BLaER1 (cell line): ENCODE results near the gene PTPRN2.

Experiments
- H3K27ac ChIP-seq: shearing (Covaris generic); formaldehyde crosslinking; 2 replicates; pipeline ENCODE4 v1.8.1; 2022
- H3K27me3 ChIP-seq: shearing (Covaris generic); formaldehyde crosslinking; 2 replicates; pipeline ENCODE4 v1.8.1; 2022
- H3K36me3 ChIP-seq: shearing (Covaris generic); formaldehyde crosslinking; 2 replicates; pipeline ENCODE4 v1.8.1; 2022
- H3K4me1 ChIP-seq: shearing (Covaris generic); formaldehyde crosslinking; 2 replicates; pipeline ENCODE4 v1.8.1; 2022
- H3K4me2 ChIP-seq: shearing (Covaris generic); formaldehyde crosslinking; 2 replicates; pipeline ENCODE4 v1.8.1; 2022
- H3K4me3 ChIP-seq: shearing (Covaris generic); formaldehyde crosslinking; 2 replicates; pipeline ENCODE4 v1.8.1; 2022
- H3K9ac ChIP-seq: shearing (Covaris generic); formaldehyde crosslinking; 2 replicates; pipeline ENCODE4 v1.8.1; 2022
- H3K9me3 ChIP-seq: shearing (Covaris generic); formaldehyde crosslinking; 2 replicates; pipeline ENCODE4 v1.8.1; 2022
- H4K20me1 ChIP-seq: shearing (Covaris generic); formaldehyde crosslinking; 2 replicates; pipeline ENCODE4 v1.8.1; 2022
- Cebpa-rat ChIP-seq: shearing (Covaris generic); IDR thresholded peaks from 2 replicates; pipeline ENCODE4 v1.8.1; 2022

The PTPRN2 gene

DNA sequence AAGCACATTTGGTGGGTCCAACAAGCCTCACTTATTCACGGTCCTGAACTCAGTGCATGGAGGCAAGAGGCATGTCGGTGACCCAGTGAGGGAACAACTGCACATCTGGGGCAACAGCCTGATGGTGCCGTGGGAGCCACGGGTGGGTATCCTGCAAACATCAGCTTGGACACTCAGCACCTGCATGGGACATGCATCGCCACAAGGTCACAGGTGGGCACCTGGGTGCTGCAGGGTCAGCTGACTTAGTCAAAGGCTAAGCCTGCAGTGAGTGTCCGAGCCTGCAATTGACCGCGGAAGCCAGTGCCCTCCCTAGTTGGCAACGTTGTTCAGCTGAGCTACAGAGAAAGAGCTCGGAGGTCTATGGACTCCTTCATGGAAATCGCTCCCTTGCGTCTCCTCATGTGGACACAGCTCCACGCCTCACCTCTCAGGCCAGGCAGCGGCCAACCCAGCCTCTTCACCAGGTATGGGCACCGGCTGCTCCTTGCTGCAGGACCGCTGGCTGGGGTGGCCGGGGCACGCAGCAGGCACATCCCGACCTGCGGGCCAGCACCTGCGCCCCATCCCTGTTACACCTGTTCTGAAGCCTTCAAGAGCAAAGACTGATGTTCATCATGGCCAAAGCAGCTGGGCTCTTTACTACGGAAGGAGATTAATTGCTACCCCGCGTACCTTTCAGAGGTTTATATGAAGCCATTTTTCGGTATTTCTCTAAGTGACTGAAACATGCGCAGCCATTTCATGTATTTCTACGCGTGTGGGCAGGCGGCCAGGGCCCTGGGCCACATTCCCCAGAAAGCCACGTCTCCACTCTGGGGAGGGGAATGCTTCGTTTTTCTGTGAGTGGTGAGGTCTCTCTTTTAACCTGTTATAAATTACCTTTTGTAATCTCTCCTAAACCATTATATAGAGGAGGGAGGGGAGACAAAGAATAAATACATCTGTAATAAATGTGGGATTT, 870.1 kb downstream of the PTPRN2 start:
- no peak overlapping the region for H3K27ac ChIP-seq
- H3K36me3 ChIP-seq = no peaks in the 10 kb centered on the region
- no peak overlapping the region for H3K4me3 ChIP-seq
- H3K27me3 ChIP-seq = no peaks in the 10 kb centered on the region
- H3K4me2 ChIP-seq = no peak overlapping the region
- H4K20me1 ChIP-seq = no peaks in the 10 kb centered on the region
- H3K9ac ChIP-seq = no peak overlapping the region
- TF ChIP-seq Cebpa-rat = no peak
- no peaks in the 10 kb centered on the region for H3K9me3 ChIP-seq
- no peaks in the 10 kb centered on the region for H3K4me1 ChIP-seq

DNA sequence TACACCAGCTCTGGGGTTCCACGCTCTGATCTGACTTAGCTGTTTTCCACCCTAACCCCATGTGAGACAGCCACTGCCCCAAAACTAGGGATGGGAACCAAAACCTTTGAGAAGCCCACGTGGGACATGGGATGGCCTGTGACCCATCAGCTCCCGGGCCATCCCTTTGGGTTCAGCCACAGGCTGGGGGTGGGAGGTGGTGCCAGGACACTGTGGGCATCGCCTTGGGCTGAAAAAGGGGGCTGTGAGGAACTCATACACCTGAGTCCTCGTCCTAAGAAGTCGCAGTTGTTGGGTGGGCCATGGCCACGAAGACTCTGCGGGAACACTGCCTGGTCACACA, 871.7 kb downstream of the PTPRN2 start:
- H3K27ac ChIP-seq = no peak overlapping the region
- H3K4me1 ChIP-seq = no peaks in the 10 kb centered on the region
- H3K36me3 ChIP-seq = no peaks in the 10 kb centered on the region
- H3K4me2 ChIP-seq = no peak overlapping the region
- H3K9ac ChIP-seq = no peak overlapping the region
- no peaks in the 10 kb centered on the region for H3K27me3 ChIP-seq
- H3K9me3 ChIP-seq = no peaks in the 10 kb centered on the region
- no peak overlapping the region for H3K4me3 ChIP-seq
- H4K20me1 ChIP-seq = no peaks in the 10 kb centered on the region
- TF ChIP-seq Cebpa-rat = no peak

DNA sequence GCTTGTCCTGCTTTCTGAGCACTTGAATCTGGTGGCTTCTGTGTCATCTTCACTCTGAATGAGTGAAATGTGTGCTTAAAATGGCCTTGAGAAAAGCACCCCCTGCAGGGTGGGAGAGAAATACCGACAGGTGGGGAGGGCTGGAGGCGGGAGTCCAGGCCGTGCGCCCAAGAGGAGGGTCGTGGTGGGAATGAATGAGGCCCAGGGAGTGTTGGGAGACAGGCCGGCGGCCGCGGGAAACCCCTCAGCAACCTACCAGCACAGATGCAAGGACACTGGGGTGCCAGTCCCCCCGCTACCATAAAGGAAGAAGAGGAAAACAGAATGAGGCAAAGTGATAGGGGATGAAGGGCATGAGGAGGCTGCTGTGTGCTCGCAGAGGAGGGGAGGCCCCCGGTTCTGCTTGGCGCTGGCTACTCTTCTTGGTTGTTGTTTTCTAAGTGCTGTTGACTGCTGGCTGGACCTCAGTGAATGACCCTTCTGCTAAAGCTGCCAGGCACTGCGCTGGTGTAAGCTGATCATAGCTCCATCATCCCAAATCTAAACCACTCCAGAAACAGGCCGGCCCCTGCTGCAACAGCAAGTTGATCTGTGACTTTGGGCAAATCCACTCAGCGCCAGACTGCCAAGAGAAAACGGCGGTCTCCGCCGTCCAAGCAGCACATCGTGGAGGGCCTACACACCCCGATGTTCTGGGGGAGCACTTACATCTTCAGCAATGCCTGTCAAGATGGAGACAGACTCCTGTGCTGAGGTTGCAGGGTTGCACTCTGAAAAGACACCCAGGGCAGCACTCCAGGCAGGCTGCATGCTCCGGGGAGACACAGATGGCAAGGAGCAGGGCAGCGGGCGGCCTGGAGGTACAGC, 872.3 kb downstream of the PTPRN2 start:
- no peak overlapping the region for H3K4me3 ChIP-seq
- H4K20me1 ChIP-seq = no peaks in the 10 kb centered on the region
- H3K36me3 ChIP-seq = no peaks in the 10 kb centered on the region
- no peak for TF ChIP-seq Cebpa-rat
- H3K4me2 ChIP-seq = no peak overlapping the region
- no peak overlapping the region for H3K9ac ChIP-seq
- no peaks in the 10 kb centered on the region for H3K4me1 ChIP-seq
- no peaks in the 10 kb centered on the region for H3K27me3 ChIP-seq
- H3K27ac ChIP-seq = no peak overlapping the region
- H3K9me3 ChIP-seq = no peaks in the 10 kb centered on the region

DNA sequence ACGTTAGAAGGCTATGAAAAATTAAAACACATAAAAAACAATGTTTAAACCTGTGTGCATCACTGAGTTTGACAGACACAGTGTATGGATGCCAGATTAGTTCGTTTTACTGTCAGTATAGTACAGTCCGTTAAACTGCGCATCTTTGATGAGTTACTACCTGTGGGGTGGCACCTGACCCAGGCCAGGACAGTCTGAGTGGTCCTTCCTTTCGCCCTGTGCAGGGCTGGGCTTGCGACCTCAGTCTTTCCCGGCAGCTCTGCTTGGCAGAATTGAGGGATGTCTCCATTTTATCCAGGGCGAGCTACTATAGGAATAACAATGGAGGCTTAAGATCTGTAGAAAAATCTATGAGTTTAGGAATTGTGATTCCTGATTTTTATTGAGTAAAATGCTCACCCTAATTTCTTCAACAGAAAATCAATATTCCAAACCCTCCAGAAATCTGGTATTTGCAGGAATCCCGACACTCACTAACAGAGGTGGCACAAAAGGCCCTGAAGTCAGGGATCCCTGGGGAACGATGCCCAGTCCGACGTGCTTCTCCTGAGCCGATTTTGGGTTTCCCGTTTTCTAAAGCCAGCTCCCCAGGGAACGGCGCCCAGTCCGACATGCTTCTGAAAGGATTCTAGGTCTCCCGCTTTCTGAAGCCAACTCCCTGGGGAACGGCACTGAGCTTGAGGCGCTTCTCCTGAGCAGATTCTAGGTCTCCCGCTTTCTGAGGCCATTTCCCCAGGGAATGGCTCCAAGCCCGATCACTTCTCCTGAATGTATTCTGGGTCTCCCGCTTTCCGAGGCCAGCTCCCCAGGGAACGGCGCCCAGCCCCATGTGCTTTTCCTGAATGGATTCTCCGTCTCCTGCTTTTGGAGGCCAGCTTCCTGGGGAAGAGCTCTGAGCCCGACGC, 873.2 kb downstream of the PTPRN2 start:
- H3K4me2 ChIP-seq = no peak overlapping the region
- no peak overlapping the region for H3K4me3 ChIP-seq
- H4K20me1 ChIP-seq = no peaks in the 10 kb centered on the region
- H3K36me3 ChIP-seq = no peaks in the 10 kb centered on the region
- H3K9ac ChIP-seq = no peak overlapping the region
- H3K27ac ChIP-seq = no peak overlapping the region
- TF ChIP-seq Cebpa-rat = no peak
- H3K27me3 ChIP-seq = no peaks in the 10 kb centered on the region
- no peaks in the 10 kb centered on the region for H3K4me1 ChIP-seq
- no peaks in the 10 kb centered on the region for H3K9me3 ChIP-seq

DNA sequence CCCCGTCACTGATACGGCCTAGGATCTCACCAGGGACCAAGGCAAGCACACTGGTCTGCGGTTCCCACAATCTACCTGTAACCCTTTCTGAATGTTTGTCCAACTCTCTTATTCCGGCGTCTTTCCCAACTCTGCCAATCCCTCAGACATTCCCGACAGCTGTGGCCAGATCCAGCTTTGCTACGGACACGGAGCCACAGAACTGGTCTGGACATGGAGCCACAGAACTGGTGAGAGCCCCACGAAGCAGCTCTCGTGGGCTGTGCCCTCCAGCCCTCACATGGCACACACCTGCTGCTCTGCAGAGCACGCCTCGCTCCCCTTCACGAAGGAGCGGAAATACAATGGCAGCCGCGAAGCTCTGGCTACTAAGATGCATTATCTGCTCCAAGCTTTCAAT, 874.0 kb downstream of the PTPRN2 start:
- Histone ChIP-seq H3K4me2 (no peak overlapping the region), H3K36me3 (no peaks in the 10 kb centered on the region), H3K9ac (no peak overlapping the region), H4K20me1 (no peaks in the 10 kb centered on the region), H3K4me3 (no peak overlapping the region), H3K9me3 (no peaks in the 10 kb centered on the region), H3K27me3 (no peaks in the 10 kb centered on the region), H3K27ac (no peak overlapping the region), H3K4me1 (no peaks in the 10 kb centered on the region)
- TF ChIP-seq Cebpa-rat = no peak

GRCh38 chr7:157712666-157713235, 874.9 kb downstream of the PTPRN2 start:
- no peak for TF ChIP-seq Cebpa-rat
- no peak overlapping the region for H3K9ac ChIP-seq
- no peaks in the 10 kb centered on the region for H4K20me1 ChIP-seq
- H3K27ac ChIP-seq = no peak overlapping the region
- H3K9me3 ChIP-seq = no peaks in the 10 kb centered on the region
- no peaks in the 10 kb centered on the region for H3K27me3 ChIP-seq
- H3K36me3 ChIP-seq = no peaks in the 10 kb centered on the region
- H3K4me1 ChIP-seq = no peaks in the 10 kb centered on the region
- H3K4me2 ChIP-seq = no peak overlapping the region
- H3K4me3 ChIP-seq = no peak overlapping the region

- no peak for TF ChIP-seq Cebpa-rat
- Histone ChIP-seq H3K27me3 (no peaks in the 10 kb centered on the region), H3K4me1 (no peaks in the 10 kb centered on the region), H3K4me3 (no peak overlapping the region), H3K9ac (no peak overlapping the region), H4K20me1 (no peaks in the 10 kb centered on the region), H3K9me3 (no peaks in the 10 kb centered on the region), H3K27ac (no peak overlapping the region), H3K4me2 (no peak overlapping the region), H3K36me3 (no peaks in the 10 kb centered on the region)
Observed at GRCh38 chr7:157711353-157711888, 876.2 kb downstream of the PTPRN2 start.

GRCh38 chr7:157710396-157710795, 877.2 kb downstream of the PTPRN2 start:
- Histone ChIP-seq H3K9ac (no peak overlapping the region), H3K4me3 (no peak overlapping the region), H3K27me3 (no peaks in the 10 kb centered on the region), H3K9me3 (no peaks in the 10 kb centered on the region), H4K20me1 (no peaks in the 10 kb centered on the region), H3K27ac (no peak overlapping the region), H3K36me3 (no peaks in the 10 kb centered on the region), H3K4me2 (no peak overlapping the region), H3K4me1 (no peaks in the 10 kb centered on the region)
- no peak for TF ChIP-seq Cebpa-rat
